B cell (primary cell): ENCODE measurements around the gene GDA.

Source experiments
- EZH2 ChIP-seq: IDR thresholded peaks from 2 replicates; pipeline ENCODE4 v1.6.1; 2012; ENCODE audit warnings: borderline replicate concordance, low read depth, mild to moderate bottlenecking, moderate library complexity, low read length; ENCODE audit not compliant: insufficient read depth, poor library complexity, severe bottlenecking
- TF ChIP-seq, protein P1 (sequence below): fragments of 200-600 bp; IDR thresholded peaks from one replicate; pipeline ENCODE4 v1.8.0; 2022; ENCODE audit warnings: antibody characterized with exemption, mild to moderate bottlenecking

DNA sequence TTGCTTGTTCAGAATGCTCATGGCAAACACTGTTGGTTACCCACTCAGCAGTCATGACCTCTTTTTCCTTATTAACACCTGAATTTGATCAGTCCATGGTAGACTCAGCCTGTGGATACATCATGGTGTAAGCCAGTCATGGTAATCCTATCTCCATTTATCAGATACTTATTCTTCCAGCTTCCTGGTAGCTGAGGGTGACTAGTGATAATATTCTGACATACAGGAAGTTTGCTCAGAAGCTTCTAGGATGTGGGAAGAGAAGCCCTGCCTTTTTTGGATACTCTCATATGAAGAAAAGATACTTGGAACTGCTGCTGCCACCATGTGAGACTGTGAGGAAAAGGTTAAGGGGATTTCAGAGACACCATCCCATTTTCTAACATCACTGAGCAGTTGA, 7.3 kb downstream of the GDA start:
- TF ChIP-seq, protein P1, sequence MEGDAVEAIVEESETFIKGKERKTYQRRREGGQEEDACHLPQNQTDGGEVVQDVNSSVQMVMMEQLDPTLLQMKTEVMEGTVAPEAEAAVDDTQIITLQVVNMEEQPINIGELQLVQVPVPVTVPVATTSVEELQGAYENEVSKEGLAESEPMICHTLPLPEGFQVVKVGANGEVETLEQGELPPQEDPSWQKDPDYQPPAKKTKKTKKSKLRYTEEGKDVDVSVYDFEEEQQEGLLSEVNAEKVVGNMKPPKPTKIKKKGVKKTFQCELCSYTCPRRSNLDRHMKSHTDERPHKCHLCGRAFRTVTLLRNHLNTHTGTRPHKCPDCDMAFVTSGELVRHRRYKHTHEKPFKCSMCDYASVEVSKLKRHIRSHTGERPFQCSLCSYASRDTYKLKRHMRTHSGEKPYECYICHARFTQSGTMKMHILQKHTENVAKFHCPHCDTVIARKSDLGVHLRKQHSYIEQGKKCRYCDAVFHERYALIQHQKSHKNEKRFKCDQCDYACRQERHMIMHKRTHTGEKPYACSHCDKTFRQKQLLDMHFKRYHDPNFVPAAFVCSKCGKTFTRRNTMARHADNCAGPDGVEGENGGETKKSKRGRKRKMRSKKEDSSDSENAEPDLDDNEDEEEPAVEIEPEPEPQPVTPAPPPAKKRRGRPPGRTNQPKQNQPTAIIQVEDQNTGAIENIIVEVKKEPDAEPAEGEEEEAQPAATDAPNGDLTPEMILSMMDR: no peak
- no peak for TF ChIP-seq EZH2
